WTC11 (cell line): ENCODE results near the gene FAM53B.

Source experiments
- ETV6 ChIP-seq: sonication (generic); formaldehyde crosslinking; IDR thresholded peaks from 2 replicates; pipeline ENCODE4 v1.8.1; 2022; ENCODE audit warnings: mild to moderate bottlenecking, missing genetic modification reagents
- FOXK1 ChIP-seq: sonication (generic); formaldehyde crosslinking; IDR thresholded peaks from 2 replicates; pipeline ENCODE4 v1.8.0; 2022; ENCODE audit warnings: mild to moderate bottlenecking, moderate library complexity, missing genetic modification reagents
- KAT7 ChIP-seq: sonication (generic); formaldehyde crosslinking; IDR thresholded peaks from 2 replicates; pipeline ENCODE4 v1.8.1; 2023; ENCODE audit warnings: missing genetic modification reagents, mild to moderate bottlenecking, borderline replicate concordance
- RELA ChIP-seq: sonication (generic); formaldehyde crosslinking; IDR thresholded peaks from 2 replicates; pipeline ENCODE4 v1.8.1; 2022; ENCODE audit warnings: missing genetic modification reagents, mild to moderate bottlenecking, borderline replicate concordance
- SOX15 ChIP-seq: fragments of 250-450 bp; sonication (Bioruptor Pico); IDR thresholded peaks from 2 replicates; pipeline ENCODE4 v1.9.0; 2021; ENCODE audit warnings: mild to moderate bottlenecking
- SP1 ChIP-seq: sonication (generic); formaldehyde crosslinking; conservative IDR thresholded peaks from 2 replicates; pipeline ENCODE4 v1.8.1; 2022; ENCODE audit warnings: missing genetic modification reagents
- ZNF121 ChIP-seq: sonication (generic); formaldehyde crosslinking; IDR thresholded peaks from 2 replicates; pipeline ENCODE4 v1.8.0; 2023; ENCODE audit warnings: missing genetic modification reagents
- TF ChIP-seq, protein P1 (sequence below): fragments of 200-600 bp; IDR thresholded peaks from 2 replicates; pipeline ENCODE4 v1.8.0; 2022; ENCODE audit warnings: antibody characterized with exemption
- TF ChIP-seq, protein P2 (sequence below): sonication (generic); formaldehyde crosslinking; IDR thresholded peaks from 2 replicates; pipeline ENCODE4 v1.8.0; 2022; ENCODE audit warnings: mild to moderate bottlenecking, missing genetic modification reagents
- TF ChIP-seq, protein P3 (sequence below): sonication (generic); formaldehyde crosslinking; IDR thresholded peaks from 2 replicates; pipeline ENCODE4 v1.8.1; 2023; ENCODE audit warnings: mild to moderate bottlenecking, missing genetic modification reagents, moderate library complexity
- TF ChIP-seq, protein P4 (sequence below): sonication (generic); formaldehyde crosslinking; IDR thresholded peaks from 2 replicates; pipeline ENCODE4 v1.8.1; 2022; ENCODE audit warnings: low read depth, mild to moderate bottlenecking, moderate library complexity, missing genetic modification reagents, borderline replicate concordance
- TF ChIP-seq, protein P5 (sequence below): sonication (generic); formaldehyde crosslinking; conservative IDR thresholded peaks from 2 replicates; pipeline ENCODE4 v1.8.1; 2022; ENCODE audit warnings: mild to moderate bottlenecking, missing genetic modification reagents

DNA sequence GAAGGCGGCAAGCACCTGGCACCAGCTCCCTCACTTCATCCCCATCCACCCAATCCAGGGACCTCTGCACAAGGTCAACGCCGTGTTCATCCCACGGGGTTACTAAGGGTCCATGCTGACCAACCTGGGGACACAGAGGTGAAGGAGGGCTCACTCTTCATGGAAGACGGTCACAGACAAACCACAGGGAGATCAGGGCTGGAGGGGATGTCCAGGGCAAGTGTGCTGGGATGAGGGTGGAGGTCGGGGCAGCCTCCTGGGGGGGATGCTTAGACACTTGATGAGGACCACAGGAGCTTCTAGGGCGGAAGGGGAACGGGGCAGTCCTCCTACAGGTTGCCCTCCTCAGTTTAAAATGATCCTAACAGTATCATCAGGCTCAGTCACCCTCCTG, 46.7 kb downstream of the FAM53B start:
- TF ChIP-seq, protein P1, sequence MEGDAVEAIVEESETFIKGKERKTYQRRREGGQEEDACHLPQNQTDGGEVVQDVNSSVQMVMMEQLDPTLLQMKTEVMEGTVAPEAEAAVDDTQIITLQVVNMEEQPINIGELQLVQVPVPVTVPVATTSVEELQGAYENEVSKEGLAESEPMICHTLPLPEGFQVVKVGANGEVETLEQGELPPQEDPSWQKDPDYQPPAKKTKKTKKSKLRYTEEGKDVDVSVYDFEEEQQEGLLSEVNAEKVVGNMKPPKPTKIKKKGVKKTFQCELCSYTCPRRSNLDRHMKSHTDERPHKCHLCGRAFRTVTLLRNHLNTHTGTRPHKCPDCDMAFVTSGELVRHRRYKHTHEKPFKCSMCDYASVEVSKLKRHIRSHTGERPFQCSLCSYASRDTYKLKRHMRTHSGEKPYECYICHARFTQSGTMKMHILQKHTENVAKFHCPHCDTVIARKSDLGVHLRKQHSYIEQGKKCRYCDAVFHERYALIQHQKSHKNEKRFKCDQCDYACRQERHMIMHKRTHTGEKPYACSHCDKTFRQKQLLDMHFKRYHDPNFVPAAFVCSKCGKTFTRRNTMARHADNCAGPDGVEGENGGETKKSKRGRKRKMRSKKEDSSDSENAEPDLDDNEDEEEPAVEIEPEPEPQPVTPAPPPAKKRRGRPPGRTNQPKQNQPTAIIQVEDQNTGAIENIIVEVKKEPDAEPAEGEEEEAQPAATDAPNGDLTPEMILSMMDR: no peak
- no peak for TF ChIP-seq ETV6 (CRISPR knock-in tag)
- TF ChIP-seq RELA (CRISPR knock-in tag): no peak
- TF ChIP-seq ZNF121: no peak
- TF ChIP-seq, protein P2, sequence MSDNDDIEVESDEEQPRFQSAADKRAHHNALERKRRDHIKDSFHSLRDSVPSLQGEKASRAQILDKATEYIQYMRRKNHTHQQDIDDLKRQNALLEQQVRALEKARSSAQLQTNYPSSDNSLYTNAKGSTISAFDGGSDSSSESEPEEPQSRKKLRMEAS (CRISPR knock-in tag): no peak
- TF ChIP-seq SP1 (CRISPR knock-in tag): no peak
- TF ChIP-seq FOXK1 (CRISPR knock-in tag): no peak
- TF ChIP-seq, protein P3, sequence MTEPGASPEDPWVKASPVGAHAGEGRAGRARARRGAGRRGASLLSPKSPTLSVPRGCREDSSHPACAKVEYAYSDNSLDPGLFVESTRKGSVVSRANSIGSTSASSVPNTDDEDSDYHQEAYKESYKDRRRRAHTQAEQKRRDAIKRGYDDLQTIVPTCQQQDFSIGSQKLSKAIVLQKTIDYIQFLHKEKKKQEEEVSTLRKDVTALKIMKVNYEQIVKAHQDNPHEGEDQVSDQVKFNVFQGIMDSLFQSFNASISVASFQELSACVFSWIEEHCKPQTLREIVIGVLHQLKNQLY (CRISPR knock-in tag): no peak
- no peak for TF ChIP-seq KAT7
- no peak for TF ChIP-seq SOX15
- TF ChIP-seq, protein P4, sequence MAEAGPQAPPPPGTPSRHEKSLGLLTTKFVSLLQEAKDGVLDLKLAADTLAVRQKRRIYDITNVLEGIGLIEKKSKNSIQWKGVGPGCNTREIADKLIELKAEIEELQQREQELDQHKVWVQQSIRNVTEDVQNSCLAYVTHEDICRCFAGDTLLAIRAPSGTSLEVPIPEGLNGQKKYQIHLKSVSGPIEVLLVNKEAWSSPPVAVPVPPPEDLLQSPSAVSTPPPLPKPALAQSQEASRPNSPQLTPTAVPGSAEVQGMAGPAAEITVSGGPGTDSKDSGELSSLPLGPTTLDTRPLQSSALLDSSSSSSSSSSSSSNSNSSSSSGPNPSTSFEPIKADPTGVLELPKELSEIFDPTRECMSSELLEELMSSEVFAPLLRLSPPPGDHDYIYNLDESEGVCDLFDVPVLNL: no peak
- TF ChIP-seq, protein P5, sequence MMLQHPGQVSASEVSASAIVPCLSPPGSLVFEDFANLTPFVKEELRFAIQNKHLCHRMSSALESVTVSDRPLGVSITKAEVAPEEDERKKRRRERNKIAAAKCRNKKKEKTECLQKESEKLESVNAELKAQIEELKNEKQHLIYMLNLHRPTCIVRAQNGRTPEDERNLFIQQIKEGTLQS (CRISPR knock-in tag): no peak
